ENCODE results near the gene PLEKHA1.

GRCh38 chr10:122357685-122358084 lies 16.8 kb upstream of the PLEKHA1 start:
- TF ChIP-seq POLR2A (IDR thresholded peaks at IDR 0.05; ENCODE audit: low read depth, low read length) (no peak), RFX5 (IDR thresholded peaks at IDR 0.05; ENCODE audit: low read depth, low read length) (no peak), CTCF (conservative IDR thresholded peaks at IDR 0.05; ENCODE audit: low read depth, low read length) (no peak), CEBPB (IDR thresholded peaks at IDR 0.05; ENCODE audit: low read depth, low read length) (no peak), CHD1 (IDR thresholded peaks at IDR 0.05; ENCODE audit: low read depth, low read length) (no peak), MAZ (IDR thresholded peaks at IDR 0.05; ENCODE audit: borderline replicate concordance, low read depth, low read length) (no peak)
